HTERT RPE-1 (cell line): Measurements from ENCODE around the gene PLAC9.
"Not testable (repeated sequence)": the region's sequence is repeated elsewhere in the genome, so short reads cannot be mapped to it uniquely, and the experiment has no call there.

Experiments
- in situ Hi-C: fragments of 300-500 bp; cut with MboI; formaldehyde crosslinking; loops from 4 replicates; pipeline ENCODE4 v1.14.3; 2020; ENCODE audit warnings: low sequenced_read_pairs

Gene PLAC9

DNA sequence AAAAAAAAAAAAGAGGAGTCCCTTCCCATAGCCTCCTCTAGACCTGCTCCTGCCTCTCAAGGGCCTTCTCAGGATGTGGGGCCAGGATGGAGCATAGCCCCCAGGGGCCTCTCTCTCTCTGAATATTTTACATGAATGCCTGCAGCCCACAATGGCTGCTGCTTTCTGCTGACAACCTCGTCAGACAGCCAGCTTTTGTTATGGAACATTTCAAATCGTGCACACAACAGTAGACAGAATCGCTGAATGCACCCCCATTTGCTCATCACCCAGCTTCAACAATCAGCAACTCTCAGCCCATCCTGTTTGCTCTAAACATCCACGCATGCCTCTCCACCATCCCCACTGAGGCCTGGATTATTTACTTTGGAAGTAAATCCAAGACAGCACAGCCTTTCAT lies 5.4 kb downstream of the PLAC9 start:
- in situ Hi-C loops = no loop called here

DNA sequence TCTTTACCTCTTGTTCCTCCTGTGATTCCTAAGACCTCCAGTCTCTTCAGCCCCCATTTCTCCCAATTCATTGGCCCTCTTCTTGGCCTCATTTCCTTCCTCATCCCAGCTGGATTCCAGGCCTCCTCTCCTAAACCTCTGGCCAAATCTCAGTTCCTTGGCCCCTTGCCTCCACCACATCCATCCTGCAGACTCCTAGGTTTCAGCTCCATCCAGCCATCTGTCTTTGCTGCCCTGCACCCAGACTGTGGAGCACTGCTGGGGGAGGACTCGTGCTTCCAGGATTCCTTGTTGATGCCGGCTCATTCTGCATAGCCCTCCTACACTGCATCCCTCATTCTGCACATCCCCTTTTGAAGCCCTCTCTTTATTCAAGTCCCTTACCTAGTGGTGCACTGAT lies 6.7 kb downstream of the PLAC9 start:
- in situ Hi-C loops = no loop called here

DNA sequence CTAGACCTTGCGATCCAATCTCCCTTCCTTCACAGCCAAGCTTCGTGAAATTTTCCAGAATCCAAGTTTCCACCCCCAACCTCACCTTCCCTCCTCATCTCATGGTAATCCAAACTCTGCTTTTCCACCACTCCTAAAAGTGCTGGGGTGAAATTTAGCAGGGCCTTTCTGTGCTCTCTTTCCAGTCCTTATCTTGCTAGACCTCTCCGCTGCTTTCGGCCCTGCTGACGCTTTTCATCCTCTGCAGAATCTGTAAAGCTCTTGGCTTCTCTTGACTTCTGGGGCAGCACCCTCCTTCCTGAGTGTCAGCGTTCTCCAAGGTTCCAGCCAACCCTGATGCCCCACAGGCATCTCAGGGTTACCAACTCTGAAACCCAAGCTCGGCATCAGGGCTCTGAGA lies 7.7 kb downstream of the PLAC9 start:
- in situ Hi-C loops = no loop called here

DNA sequence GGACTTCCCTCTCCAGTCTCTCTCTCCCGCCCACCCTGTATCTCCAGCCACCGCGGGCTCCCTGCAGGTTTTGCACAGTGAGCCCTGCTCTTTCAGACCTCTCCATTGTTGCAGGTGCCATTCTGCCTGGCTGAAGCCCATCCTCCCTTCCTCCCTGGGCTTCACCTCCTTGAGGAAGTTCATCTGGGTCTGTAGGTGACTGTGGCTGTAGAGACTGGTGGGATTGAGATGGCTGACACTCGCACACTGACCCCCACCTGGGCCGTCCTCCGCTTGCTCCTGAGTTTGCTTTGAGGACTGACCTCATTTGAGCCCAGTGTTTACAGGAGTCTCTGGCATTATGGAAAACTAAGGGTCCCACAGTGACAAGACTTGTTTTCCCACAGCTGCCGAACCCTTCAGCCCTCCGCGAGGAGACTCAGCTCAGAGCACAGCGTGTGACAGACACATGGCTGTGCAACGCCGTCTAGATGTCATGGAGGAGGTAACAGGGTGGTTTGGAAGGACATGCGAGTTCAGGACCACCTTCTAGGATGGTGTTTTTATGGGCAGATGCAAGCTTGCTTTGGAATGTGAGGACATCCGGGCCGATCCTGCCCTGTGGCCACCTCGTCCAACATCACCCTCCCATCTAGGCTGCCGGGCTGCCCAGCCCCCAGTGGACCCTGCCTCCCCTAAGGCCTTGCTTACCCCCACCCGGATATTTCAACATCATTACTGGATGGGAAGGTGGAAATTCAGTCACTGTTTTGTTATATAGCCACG lies 9.3 kb downstream of the PLAC9 start:
- in situ Hi-C loops = no loop called here

DNA sequence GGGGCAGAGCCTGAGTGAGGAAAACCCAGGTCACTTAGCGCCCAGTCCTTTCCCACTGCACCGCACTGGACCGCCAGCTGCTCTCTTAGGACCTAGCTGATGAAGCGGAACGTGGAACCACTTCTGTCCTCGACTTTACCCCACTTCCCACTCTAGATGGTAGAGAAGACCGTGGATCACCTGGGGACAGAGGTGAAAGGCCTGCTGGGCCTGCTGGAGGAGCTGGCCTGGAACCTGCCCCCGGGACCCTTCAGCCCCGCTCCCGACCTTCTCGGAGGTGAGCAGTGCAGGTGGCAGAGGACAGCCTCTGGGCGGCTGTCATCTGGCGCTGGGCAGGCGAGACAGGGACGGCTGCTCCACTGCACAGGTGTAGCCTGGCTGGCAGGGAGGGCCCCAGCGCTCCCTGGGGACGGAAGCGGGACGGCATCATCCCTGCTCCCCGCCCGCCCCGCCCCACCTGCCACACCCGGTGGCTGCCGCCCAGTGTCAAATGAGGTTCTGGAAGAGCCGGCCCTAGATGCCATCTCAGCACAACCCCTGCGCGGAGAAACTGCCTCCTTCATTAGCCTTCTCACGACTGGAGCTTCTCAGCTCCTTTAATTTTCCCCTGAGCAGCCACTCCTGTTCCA lies 11.7 kb downstream of the PLAC9 start:
- in situ Hi-C loops = no loop called here

DNA sequence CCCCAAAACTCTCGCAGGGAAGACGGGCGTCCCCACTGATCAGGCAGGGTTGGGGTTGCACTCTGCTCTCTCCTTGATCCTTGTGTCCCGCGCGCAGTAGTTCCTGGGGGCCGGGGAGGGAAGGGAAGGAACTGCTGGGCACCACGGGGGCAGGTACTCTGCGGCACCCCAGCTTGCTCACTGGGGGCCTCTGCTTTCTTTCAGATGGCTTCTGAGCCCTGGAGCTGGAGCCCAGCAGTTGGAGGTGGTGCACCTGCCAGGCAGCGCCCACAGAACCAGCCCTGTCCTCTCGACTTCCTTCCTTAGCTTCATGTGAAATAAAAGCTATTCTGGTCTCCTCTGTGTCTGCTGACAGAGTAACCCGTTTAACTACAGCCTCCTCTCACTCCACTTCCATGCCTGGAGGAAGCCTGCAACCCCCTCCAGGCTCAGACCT lies 12.2 kb downstream of the PLAC9 start:
- in situ Hi-C loops = no loop called here

DNA sequence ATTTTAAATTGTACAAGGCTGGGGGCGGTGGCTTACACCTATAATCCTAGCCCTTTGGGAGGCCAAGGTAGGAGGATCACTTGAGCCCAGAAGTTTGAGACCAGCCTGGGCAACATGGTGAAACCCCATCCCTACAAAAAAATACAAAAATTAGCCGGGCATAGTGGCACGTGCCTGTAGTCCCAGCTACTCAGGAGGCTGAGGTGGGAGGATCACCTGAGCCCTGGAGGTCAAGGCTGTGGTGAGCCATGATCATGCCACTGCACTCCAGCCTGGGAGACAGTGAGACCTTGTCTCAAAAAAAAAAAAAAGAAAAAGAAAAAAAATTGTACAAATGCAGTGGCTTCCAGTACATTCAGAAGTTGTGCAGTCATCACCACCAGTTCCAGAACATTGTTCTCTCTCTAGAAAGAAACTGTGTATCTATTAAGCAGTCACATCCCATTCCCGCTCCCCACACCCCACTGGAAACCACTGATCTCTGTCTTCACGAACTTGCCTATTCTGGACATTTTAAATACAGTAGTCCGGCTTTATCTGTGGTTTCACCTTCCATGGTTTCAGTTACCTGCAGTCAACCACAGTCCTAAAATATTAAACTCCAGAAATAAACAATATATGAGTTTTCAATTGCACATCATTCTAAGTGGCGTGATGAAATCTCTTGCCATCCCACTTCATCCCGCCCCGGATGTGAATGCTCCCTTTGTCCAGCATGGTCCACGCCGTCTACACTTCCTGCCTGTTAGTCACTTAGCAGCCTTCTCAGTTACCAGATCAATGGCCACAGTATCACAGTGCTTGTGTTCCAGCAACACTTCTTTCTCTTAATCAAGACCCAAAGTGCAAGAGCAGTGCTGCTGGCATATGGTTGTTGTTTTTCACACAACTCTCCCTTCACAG lies 13.1 kb downstream of the PLAC9 start:
- in situ Hi-C loops = not testable (repeated sequence)

DNA sequence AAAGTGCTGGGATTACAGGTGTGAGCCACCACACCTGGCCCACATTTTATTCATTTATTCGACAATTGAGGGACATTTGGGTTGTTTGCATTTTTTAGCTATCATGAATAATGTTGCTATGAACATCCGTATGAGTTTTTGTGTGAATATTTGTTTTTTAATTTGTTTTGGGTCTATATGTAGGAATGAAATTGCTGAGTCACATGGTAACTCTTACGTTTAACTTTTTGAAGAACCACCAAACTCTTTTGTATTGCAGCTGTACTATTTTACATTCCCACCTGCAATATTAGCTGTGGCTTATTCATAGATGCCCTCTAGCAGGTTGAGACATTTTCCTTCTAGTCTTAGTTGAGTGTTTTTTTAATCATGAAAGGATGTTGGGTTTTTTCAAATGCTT lies 14.4 kb downstream of the PLAC9 start:
- in situ Hi-C loops = no loop called here

DNA sequence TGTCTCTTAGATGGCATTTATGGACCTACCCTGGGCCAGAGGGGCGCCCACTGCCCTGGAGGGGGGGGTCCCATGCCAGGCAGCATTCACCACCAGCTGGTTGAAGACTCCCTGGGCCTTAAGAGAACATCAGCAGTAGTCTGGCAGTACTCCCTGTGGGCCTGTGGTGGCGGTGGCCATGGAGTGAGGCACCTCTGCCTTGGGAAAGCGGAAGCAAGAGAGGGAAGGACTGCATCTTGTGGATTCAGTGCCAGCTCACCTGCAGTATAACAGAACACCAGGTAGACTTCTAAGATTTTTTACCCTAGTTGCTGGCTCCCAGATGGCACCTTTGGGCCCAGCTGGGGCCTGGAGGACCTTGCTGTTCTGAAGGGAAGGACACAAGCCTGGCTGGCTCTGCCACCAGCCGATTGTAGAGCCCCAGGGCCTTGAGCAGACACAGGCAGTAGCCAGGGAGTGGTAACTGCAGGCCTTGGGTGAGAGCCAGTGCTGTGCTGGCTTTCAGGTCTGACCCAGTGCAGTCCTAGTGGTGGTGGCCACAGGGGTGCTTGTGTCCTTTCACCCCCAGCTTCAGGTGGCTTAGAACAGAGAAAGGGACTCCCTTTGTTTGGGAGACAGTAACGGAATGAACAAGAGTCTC lies 15.8 kb downstream of the PLAC9 start:
- in situ Hi-C loops = no loop called here

DNA sequence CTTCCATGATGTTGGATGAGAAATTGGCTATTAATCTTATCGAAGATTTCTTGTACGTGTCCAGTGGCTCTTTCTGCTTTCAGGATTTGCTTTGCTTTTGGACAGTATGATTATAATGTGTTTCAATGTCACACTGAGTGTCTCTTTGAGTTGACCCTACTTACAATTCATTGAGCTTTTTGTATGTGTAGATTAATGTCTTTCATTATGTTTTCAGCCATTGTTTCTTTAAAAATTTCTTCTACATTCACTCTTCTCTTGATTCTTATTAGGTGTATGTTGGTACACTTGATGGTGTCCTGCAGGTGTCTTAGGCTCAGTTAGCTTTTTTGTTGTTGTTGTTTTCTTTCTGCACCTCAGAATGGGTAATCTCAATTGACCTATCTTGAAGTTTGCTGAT lies 16.6 kb downstream of the PLAC9 start:
- in situ Hi-C loops = no loop called here

DNA sequence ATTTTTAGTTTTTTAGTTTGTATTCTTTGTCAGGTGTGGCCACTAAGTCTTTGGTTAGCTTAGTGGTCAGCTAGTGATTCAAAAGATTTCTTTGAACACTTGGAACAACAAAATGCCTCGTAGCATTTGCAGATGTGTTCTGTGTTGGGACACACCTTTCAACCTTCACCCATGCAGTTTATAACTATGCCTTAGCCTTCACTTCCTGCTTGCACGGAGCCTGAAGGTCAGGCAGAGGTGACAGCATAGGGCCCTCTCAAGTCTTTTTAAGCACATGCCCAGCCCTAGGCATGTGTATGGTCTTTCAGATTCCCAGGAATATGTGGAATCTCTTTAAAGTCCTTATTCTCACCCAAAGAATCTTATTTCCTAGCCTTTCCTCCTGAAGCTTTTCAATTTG lies 17.6 kb downstream of the PLAC9 start:
- in situ Hi-C loops = no loop called here

DNA sequence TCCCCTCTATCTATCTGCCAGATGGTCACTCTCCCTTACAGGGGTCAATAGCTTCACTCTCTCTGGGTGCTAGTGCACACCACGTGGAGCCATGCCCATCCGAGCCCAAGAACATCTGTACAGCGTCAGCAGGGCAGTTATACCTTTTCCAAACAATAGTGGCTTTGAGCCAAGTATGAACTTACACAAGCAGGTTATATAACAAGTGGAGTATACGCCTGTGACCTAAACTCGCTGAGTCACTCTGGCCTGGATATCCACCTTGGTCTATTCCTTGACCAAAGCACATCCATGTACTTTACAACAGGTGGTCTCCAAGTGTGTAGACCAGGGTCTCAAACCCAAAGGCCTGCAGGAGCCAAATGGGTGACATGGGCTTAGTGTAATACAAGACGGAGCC lies 20.3 kb downstream of the PLAC9 start:
- in situ Hi-C loops = no loop called here

DNA sequence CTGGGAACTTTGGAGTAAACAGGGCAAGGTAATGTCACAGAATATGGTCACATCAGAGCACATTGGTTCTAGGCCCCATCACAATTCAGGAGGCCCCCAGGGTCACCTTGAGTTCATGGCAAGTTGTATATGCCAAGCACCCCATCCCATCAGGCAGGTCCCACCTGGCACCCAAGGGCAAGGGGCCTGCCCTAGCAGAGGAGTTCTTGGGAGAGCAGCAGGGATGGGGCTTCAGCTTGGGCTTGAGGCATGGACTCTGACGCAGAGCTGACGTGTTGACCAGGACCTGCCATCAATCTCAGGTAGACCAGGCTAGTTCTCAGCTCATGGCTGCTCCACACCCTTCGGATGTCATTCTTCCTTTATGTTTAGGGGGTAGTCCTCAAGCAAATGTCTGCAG lies 20.9 kb downstream of the PLAC9 start:
- in situ Hi-C loops = no loop called here

DNA sequence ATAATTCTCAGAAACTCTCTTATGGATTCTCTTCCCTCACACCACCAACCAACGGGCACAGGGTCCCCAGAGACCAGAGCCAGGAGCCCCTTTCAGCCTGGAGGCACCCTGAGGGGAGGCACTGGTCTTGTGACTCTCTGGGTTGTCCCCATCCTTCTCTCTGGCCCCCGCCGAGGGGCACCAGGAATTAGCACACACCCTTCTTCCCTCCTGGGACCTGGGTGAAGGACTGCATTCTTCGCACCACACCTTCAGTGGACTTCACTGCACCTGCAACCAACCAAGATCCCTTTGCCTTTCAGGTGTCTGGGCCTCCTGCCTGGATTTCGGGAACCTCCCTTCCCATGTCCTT lies 22.1 kb downstream of the PLAC9 start:
- in situ Hi-C loops = no loop called here

DNA sequence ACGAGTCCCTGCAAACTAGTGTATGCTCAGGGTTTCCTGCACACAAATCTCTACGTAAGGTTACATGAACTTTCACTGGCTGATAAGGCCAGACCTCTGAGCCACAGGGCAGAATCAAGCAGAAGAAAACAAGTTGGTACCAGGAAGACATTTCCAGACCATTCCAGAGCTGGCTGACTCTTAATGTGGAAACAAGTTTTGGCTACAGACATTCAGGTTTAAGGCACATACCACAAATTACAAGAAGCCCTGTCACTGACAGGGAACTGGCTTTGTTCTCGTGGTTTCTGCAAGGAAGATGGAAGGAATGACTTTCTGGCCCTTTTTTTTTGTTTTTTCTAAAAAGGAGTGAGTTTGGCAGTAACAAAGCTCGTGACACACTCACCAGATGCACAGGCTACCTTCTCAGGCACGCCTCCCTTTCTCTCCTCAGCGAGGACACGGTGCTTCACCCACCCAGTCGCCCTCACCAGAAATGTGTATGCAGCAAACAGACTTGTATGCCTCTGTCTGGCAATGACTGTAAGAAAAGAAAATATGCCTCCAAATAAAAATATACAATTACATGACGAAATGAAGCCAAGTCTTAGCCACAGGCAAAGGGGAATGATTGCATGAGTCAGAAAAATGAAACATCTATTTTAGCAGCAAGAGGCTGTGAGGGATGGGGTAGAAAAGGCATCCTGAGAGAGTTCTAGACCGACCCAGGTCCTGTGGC lies 22.6 kb downstream of the PLAC9 start:
- in situ Hi-C loops = no loop called here

DNA sequence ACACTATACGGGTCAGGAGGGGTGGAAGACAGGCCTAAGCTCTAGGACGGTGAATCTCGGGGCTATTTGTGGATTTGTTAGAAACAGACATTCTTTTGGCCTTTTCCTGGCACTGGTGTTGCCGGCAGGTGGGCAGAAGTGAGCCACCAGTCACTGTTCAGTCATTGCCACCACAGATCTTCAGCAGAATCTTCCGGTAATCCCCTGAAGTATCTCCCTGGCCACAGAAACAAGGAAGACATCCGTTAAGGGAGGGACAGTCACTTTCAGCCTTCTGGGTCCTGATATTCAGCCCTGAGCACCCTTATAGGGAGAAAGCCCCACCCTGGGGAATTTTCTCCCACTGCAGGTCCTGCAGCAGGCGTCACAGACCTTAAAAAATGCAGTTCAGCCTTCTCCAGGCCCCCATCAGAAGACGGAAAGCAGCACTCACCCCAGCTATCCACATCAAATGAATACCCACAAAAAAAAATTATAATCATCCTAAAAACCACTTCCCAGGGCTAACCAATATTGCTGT lies 23.2 kb downstream of the PLAC9 start:
- in situ Hi-C loops = no loop called here

DNA sequence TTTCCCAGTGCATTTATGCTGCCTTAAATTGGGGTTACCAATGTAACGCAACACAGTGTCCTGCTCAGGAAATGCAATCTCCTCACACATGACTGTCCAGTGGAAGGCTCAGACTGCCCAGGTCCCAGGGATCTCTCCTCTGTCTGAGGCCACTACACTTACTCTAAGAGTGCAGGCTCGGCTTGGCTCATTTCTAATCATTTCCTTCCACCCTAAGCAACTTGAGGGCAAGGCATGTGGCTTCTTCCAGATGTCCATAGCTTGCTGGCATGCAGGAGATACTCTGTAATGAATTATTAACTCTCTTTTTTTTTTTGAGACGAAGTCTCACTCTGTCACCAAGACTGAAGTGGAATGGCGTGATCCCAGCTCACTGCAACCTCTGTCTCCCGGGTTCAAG lies 23.7 kb downstream of the PLAC9 start:
- in situ Hi-C loops = no loop called here

DNA sequence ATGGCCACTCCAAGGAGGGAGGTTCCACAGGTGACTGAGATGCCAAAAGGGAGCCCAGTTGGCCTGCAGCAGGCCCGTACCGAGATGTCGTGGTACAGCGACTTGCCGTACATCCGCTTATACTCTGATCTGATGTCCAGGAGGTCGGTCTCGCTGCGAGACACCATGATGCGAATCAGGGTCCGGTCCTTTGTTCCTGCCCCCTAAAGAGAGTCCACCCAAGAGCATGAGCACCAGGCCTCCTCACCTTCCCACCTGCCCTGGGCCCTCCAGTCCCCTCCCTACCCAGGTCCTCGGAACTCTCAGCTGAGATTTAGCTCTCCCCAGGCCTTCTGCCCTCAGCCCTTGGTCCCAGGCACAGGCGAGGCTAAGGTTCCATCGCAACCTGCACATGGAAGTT lies 25.0 kb downstream of the PLAC9 start:
- in situ Hi-C loops = no loop called here

DNA sequence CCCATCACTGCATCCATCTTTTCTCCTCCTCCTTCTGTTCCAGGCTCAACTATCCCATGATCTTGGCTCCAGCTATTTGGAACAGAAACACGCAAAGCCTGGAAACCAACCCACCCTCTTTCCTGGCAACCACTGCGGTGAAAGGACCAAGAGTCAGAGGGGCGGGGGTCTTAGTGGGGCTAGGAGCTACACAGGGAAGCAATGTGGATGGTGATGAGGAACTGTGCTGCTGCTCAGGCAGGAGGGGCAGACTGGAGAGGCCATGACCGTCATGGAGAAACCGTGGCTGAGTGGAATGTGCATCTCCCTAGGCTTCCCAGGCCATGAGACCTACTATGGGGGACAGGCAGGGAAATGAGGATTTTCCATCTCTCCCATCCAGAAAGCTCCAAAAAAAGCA lies 25.6 kb downstream of the PLAC9 start:
- in situ Hi-C loops = no loop called here

DNA sequence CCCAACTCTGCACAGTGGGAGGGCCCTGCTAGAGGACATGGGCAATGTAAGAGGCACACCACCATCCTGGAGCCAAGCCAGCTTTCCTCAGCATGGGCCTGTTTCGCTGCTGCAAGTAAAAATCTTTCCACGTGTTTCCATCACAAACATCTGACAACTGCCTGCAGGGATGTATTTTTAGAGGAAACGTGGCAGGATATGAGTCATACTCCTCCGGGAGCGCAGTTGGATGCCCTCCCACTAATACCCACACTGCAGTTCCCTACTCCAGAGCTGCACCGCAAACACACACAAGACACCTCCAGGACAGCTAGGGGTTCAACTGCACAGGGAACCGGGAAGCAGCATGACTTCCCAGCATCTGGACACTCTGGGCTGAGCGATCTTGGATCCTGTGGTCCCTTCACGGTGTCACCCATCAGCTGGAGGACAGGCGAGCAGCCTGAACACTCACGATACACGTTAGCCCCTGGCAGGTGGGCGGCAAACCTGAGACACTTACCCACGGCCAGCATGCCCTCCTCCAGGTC lies 26.1 kb downstream of the PLAC9 start:
- in situ Hi-C loops = no loop called here
